DMS153 treated with DMSO at 0.1 percent for 48 hours (cell line): ENCODE measurements around the gene PMPCA.

ENCODE experiments used
- DNase-seq: peaks from one replicate; lab custom pipeline; 2025; ENCODE audit not compliant: unreplicated experiment; lab: John Stamatoyannopoulos, UW

The PMPCA gene

DNA sequence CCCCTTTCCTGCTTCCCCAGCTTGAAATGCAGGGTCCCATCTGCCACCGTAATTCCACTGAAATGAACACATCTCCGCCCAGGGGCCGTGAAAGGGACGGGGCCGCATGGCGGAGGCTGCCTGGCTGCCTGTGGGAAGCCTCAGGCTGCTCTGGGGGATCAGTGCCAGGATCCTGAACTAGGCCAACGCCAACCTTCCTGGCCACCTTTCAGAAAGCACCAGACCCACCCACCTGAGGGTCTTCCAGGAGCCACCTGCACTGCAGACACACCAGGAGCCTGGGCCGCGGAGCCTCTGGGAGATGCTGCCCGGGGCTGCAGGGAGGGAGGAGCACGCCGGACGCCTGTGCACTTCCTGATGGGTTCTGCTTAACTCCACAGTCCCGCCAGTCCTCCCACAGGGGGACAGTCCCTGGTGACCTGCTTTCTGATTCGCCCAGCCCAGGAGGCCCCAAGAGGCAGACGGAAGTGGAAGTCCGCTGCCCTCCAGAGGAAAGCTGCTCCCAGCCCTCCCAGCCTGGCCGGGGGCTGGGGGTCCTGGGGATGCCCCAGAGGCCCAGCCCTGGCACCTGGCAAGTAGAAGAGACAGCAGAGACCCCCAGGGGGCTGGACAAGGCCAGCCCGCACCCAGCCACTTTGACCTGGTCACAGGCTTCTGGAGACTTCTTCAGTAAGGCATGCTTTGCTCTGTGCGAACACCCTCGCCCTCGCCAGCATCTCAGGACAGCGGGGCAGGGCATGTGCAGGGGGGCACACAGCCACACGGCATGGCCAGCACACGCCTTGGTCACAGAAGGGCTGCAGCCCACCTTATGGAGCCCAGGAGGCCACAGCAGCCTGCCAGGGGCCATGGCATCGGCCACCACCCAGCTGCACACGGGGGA, 36.9 kb upstream of the PMPCA start, which contains the start of gene CARD9:
Gene CARD9, minus strand, starts transcription at position 370 of the 883 bp plus-strand sequence. CDS start 1,591 bp downstream, outside the sequence.
- DNase-seq, result no peak

DNA sequence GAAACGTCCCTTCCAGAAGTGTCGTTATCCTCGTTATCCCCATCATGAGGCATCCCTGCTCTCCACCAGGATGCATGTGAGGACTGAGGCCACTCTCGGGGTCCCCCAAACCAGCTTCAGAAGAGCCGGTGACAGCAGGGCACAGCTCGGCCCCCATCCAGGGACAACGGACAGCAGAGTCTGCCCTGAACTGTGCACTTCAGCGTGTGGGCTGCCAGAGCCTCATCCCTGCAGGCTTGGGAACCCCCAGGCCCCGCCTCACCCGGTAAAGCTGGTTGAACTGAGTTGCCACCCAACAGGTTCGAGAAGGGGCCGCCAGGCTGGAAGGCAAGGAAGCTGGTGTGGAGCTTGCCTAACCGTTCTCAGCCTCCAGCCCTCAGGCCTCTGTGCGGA, 36.3 kb upstream of the PMPCA start:
- no peak for DNase-seq

DNA sequence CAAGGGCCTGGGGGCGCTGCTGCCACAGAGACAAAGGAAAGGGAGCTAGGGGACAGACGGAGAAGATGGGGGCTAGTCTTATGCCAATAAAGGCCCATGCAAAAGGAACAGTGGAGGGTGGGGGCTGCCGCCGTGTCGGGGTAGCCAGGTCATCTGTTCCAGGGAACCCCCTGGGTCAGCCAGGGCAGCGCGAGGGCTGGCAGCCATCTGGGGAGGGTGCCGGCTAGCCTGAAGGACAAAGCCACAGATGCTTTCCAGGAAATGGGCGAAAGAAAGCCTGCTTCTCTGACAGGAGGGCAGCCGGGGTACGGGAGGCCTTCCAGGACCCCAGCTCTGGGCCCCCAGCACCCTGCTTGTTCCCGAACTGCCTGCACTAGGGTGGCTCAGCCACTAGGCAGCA, 35.4 kb upstream of the PMPCA start:
- DNase-seq, result no peak

DNA sequence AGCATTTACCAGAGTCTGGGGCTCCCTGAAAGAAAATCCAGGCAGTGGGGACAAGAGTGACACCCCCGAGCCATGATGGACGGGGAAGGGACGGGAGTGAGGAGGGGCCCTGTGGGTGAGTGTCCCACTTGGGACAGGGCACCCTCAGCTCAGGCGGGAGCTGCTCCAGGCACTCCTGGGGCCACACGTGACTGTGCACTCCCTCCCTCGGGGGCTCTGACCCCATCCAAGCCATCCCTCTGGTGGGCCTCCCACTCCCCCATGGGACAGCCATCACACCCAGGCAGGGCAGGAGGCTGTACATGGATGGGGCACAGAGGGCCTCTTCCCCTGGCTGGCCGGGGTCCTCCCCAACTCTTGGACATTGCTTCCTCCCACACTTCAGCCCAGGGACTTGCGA, 34.0 kb upstream of the PMPCA start:
- no peak for DNase-seq

DNA sequence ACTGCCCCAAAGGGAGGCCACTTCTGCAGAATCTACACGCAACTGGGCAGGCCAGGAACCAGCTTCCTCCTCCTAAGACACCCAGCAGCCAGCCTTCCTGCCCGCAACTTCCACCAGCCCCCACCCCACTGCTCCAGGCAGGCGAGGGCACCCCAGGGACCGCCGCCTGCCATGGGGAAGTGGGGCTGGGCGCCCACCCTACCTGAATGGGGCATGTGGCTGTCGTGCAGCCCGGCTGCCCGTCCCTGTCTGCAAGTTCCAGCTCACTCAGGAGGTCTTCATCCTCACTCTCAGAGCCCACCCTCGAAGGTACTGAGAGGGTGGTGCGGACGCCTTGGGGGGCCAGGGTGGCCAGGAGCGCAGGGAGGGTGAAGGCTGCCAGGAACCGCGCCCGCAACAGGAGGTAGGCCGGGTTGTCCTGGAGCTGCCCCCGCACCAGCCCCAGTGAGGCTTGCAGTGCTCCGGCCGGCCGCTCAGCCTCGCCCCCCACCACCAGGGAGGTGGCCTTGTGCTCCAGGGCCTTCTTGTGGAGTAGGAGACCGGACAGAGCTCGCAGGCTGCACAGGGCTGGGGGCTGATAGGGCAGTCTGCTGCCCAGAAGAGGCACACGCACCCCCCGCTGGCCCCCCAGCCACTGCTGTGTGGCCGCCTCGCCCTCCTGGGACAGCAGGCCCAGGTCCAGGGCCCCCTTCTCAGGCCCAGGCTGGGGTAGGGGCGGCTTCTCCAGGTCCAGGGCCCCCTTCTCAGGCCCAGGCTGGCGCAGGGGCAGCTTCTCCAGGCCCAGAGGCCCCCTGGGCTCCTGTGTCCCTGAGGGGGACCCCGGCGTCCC, 32.9 kb upstream of the PMPCA start:
- DNase-seq, result no peak

DNA sequence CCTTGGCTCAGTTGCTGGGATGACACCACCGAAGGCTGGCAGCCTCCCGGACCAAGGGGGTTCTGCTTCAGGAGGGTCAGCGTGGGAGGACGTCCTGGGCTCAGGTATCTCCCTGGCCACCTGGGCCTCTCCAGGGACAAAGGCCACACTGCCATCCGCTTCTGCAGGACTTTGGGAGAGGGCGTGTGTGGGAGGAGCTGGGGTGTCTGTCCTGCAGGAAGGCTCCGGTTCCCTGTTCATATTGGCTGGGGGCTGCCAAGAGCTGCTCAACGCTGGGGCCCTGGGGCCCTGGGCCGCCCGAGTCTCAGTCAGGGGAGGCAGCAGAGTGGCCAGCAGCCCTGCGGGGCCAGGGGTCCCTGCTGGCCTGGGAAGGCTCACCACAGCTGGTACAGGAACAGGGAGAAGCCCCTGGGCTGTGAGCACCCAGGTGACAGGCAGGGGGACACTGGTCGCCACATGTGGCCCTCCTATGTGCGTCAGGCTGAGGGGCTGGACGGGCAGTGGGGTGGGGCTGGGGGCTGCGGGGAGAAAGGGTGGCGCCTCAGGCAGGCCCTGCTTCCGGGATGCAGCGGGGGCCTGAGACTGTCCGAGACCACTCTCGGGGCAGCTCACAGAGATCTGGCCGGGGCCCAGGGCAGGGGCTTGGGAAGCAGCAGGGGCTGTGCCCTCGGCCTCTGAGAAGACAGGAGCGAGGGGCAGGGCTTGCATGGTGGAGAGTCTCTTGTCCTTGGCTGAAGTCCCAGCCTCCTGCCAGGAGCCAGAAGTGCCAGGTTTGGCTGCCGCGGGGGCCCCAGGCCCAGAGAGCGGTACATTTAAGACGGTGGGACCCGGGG, 32.1 kb upstream of the PMPCA start:
- DNase-seq, result no peak

DNA sequence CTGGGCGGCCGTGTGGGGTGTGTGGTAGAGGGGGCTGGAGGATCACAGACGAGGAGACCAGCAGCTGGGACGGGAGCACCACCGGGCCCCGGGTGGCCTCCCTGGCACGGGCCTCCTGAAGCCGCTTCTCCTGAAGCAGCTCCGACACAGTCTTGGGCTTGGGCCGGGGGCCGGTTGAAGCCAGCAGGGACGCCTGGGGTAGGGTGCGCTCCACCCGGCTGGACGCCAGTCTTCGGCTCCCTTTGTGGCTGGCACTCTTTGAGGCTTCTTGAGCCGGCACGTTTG, 31.5 kb upstream of the PMPCA start:
- DNase-seq, result no peak

DNA sequence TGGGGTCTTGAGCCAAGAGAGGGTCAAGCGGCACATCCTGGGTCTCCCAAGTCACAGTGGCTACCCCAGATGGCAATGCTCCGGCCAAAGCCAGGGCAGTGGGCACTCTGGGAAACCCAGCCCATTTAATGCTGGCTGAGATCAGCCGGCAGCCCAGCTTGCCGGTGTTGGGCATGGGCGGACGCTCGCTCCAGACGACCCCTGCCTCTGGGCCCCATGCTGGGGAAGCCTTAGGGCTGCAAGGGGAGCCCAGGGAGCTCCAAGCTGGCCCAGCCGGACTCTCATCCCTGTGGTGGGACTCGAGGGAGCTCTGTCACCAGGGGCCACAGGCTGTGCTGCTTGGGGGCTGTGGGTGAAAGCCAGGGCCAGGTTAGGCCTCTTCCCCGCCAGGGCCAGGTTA, 31.1 kb upstream of the PMPCA start:
- no peak for DNase-seq

DNA sequence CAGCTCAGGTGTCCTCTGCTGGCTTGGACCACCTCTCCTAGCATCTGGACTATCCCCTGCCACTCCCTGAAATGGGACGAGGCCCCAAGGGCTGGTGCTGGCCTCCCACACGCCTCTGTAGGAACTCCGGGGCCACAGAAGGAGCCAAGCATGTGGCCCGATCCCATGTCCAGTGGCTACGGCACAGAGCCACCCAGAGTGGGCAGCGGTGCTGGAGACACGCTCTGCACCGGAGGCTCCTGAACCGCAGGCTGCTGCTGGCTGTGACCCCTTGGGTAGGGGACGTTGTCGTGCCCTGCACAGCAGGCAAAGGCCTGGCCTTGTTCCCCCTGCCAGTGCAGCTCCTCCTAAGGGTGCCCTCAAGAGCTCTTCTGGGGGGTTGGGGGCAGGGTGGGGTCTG, 30.6 kb upstream of the PMPCA start:
- DNase-seq, result no peak

DNA sequence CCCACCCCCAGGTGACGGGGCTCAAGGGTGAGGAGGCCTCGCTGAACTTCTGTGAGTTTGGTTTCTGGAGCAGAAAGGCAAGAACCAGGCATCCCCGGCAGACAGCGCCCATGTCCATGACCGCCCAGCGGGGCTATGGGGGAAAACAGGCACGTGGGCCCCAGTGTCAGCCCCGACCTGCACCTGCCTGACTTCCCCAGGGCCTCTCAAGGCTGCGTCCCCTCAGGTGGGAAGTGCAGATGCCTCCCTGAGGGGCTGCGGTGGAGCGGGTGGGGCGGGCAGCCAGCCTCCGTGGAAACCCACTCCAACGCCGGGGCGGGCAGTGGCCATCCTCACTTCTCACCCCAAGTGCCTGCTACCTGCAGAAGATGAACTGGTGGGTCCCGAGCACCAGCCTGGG, 30.1 kb upstream of the PMPCA start:
- no peak for DNase-seq

DNA sequence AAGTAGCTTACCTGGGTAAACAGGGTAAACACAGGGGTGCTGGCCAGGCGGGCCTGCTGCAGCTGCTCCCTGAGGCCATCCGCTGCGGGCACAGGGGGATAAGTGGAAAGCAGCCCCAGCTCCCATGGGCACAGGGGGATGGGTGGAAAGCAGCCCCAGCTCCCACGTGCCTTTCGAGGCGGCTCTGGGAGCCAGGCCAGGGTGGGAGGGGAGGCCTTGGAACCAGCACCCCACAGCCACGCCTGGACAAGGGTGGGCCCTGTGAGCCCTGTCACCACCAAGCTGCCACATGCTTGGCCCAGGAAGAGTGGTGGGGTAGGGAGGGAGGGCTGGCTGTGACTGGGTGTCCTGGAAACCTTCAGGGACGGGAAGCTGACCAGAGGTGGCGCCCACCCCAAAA, 29.1 kb upstream of the PMPCA start:
- no peak for DNase-seq

DNA sequence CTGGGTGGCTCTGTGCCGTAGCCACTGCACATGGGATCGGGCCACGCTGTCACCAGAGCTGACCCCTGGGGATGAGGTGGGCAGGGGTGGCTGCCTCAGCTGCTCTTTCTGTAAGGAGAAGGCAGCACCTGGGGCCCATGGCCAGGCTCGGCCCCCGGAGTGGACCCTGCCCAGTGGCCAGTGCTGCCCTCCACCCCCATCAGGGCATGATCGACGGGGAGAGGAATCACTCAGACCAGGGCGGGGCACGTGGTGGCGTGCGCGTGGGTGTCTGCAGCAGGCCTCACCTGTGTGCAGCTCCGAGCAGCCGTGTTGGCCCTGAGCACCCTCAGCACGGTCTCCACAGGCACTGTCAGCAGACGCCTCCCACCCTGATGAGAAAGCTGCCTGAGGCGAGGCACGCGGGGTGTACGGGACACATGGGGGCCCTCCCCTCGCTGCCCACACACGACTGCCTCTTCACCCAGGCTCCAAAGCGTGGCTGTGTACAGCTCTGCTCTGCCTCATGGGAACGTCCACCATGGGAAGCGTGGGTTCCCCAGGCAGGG, 28.4 kb upstream of the PMPCA start:
- DNase-seq, result no peak

DNA sequence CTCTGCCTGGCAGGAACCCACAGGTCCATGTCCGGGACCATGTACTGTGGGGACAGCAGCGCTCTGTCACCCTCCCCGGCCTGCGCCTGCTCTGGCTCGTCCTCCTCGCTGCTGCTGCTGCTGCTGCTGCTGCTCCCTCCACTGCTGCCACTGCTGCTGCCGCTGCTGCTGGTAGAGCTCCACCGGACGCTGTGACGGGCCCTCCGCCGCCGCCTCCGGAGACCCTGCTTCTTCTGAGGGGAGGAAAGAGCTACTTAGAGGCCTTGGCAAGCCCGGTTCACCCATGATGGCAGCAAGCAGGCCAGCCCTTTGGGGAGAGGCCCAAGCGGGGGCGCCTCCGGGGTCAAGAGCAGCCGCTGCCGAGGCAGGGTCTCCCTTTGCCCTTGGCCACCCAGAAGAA, 27.0 kb upstream of the PMPCA start:
- DNase-seq, result no peak

DNA sequence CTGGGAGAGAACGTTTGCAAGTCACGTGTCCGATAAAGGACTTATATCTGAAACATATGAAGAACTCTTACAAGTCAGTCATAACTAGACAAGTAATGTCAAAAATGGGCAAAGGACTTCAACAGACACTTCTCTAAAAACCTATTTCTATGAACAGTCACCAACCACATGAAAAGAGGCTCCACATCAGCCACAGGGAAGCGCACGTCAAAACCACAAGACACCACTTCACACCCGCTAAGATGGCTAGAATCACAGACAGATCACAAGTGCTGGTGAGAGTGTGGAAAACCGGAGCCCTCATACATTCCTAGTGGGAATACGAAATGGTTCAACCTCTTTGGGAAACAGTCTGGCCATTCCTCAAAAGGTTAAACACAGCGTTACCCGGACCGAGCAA, 25.4 kb upstream of the PMPCA start:
- no peak for DNase-seq

DNA sequence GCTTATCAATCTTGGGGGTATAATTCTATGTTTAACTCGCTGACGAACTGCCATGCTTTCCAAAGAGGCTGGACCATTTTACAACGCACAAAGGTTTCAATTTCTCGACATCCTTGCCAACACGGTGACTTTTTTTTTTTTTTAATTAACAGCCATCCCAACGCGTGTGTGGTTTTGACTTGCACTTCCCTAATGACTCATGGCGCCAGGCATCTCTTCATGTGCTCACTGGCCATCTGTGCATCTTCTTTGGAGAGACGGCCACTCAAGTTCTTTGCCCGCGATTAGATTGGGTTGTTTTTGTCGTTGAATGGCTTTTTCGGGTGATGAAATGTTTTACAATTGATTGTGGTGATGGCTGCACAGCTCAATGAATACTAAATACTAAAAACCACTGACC, 24.4 kb upstream of the PMPCA start:
- no peak for DNase-seq

DNA sequence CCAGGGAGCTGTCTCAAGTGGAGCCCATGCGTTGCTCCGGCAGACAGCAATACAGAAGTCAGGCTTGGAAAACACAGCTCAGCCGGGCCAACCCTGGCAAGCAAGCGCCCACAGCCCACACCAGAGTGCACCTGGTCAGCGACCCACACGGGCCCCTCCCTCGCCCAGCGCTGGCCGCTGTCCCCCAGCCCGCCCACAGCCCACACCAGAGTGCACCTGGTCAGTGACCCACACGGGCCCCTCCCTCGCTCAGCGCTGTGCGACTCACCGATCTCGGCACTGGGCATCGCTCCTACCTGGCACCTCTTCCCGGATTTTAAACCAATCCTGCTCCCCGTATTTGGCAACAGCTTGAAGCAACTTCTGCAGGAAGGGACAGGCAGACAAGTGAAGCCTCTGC, 23.2 kb upstream of the PMPCA start:
- DNase-seq, result no peak

DNA sequence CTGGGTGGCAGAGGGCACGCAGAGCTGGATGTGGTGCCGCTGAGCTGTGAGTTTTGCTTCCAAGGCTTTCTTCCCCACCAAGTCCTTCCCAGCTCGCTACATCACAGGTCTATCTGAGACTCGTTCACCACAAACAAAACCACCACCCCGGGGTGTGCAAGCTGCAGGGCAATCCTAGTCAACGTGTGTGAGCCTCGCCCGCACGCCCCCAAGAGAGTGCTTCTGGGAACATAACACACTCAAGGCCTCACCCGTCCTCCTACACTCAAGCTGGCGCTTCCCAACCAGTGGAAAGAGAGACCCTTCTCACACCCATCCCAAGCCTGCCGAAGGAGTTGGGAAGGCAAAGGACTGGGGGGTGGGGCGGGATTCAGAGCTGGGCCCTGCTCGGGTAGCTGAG, 21.1 kb upstream of the PMPCA start:
- no peak for DNase-seq

DNA sequence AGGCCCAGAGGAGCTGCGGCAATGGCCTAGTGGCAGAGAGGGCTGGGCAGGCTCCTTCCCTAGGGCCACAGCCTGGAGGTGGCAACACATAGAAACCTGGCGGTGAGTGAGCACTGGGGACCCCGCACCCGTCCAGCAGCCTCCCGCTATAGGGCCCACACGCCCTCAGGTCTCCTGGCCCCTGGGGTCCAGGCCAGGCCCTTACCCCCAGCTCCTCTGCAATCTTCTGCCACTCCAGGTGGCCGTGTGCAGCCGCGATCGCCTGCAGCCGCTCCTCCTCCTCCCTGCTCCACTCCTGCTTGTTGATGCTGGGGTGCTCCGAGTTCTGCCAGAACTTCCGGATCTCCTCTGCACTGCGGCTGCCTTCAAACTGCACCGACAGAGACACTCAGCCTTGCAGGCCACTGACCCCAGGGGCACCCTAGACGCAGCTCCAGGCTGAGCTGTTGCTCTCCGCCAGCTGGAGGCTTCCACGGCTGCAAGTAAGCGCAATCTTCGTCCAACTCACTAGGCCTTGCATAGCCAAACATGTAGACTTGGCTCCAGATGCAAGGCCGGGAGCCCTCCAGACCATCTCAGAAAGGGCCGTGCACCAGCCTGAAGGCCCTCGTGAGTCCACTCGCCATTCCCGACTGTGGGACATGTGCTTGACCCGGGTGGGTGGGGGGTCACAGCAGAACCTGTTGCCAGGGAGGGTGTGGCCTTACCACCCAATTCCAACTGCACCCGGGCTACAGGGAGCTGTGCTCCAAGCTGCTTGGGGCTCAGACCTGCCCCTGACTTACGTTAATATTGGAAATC, 18.5 kb upstream of the PMPCA start:
- DNase-seq, result no peak

DNA sequence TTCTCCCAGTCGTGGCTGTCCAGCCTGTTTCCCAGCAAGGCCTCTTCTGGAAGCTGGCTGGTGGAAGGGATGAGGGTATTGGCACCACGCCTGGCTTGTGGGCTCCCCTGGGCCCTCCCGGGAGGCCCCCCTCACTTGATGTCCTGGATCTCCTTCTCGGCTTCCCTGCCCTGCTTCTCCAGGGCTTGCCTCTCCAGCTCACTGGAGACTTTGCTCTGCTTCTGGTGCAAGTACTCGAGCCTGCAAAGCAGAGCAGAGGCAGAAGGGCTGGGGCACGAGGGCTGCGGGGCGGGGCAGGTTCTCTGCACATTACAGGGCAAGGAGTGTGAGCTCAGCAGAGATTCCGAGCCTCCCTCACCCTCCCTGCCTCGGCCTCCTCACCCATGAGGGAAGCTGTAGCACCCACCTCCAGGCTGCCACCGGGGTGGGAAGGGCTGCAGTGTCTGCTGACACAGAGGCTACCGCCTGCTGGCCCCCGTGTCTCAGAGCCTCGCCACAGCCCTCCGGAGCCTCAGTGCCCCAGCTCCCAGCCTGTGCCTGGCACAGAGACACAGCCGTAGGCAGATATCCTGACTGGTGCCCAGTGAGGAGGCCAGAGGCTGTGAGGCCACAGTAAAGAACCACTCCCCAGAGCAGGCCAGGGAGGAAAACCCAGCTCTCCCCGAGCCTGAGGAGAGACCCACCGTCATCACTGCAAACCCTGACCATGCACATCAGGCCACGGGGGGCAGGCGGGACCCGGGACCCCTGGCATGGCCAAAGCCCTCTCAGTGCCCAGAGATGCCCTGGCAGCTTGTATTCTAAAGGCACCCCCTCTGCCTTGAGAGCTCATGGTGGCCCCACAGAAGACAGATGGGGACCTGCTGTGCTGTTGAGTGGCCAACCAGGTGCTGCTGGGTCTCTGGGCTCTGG, 17.7 kb upstream of the PMPCA start:
- no peak for DNase-seq
